Cardiac muscle cell (in vitro differentiated cells and primary cell): ENCODE measurements around the gene HSD3B7. TPM values are rescaled to one million over a fixed set of nuclear protein-coding genes. Genes with fewer than 3 reads are reported as not detected.

Experiments
- DNase-seq, 2 donors: peaks; one replicate each; pipeline versions ENCODE4 v3.0.0 to v3.0.0-alpha.2; 2010 to 2017; ENCODE audit warnings: low read depth in 1 of 2, low spot score in 1 of 2
- H3K27ac ChIP-seq: fragments of 200-600 bp; sonication (generic); 2 replicates; pipeline ENCODE4 v1.5.1; 2016
- H3K27me3 ChIP-seq: fragments of 200-600 bp; sonication (generic); 2 replicates; pipeline ENCODE4 v1.6.0; 2016; ENCODE audit warnings: control low read depth
- H3K36me3 ChIP-seq: fragments of 200-600 bp; sonication (generic); 2 replicates; pipeline ENCODE4 v1.5.1; 2016; ENCODE audit warnings: control low read depth
- H3K4me1 ChIP-seq: fragments of 200-600 bp; sonication (generic); 2 replicates; pipeline ENCODE4 v1.8.1; 2017; ENCODE audit warnings: low read depth, mild to moderate bottlenecking, mixed run types
- H3K4me3 ChIP-seq: fragments of 200-600 bp; sonication (generic); 2 replicates; pipeline ENCODE4 v1.5.1; 2016; ENCODE audit warnings: mild to moderate bottlenecking
- H3K9me3 ChIP-seq: fragments of 200-600 bp; sonication (generic); 2 replicates; pipeline ENCODE4 v1.5.1; 2017; ENCODE audit warnings: low read depth, mild to moderate bottlenecking, control low read depth
- CTCF ChIP-seq: IDR thresholded peaks from 2 replicates; pipeline ENCODE4 v1.5.1; 2012; ENCODE audit warnings: low read depth, mild to moderate bottlenecking, low read length
- polyA plus RNA-seq: library from polyadenylated mRNA; unstranded; fragments of >200 nt; fragmentation: Nextera tagmentation; extraction: Ambion mirVana; gene quantifications from 2 replicates; pipeline ENCODE4 v1.2.1, GENCODE V29; 2016
- total RNA-seq: library from RNA; depleted of rRNA; stranded (reverse); fragments of >200 nt; gene quantifications from 2 replicates; pipeline ENCODE4 v1.2.3, GENCODE V29; 2016

The HSD3B7 gene
- total and polyA plus RNA-seq, 2 experiments from 2014 or later = 5.8 to 8.5 TPM

- Histone ChIP-seq H3K27ac (no peak overlapping the region), H3K4me1 (peaks cover 6% of the 10 kb centered on the region), H3K36me3 (no peaks in the 10 kb centered on the region), H3K9me3 (no peaks in the 10 kb centered on the region), H3K4me3 (no peak overlapping the region), H3K27me3 (no peaks in the 10 kb centered on the region)
- TF ChIP-seq CTCF = no peak
- DNase-seq = no peak
These were observed 21.0 kb downstream of the HSD3B7 start for GRCh38 chr16:31006086-31006385.

GRCh38 chr16:31006589-31006988, 21.6 kb downstream of the HSD3B7 start:
- Histone ChIP-seq H3K27me3 (no peaks in the 10 kb centered on the region), H3K4me3 (no peak overlapping the region), H3K36me3 (no peaks in the 10 kb centered on the region), H3K9me3 (no peaks in the 10 kb centered on the region), H3K4me1 (peaks cover 6% of the 10 kb centered on the region), H3K27ac (no peak overlapping the region)
- no peak for TF ChIP-seq CTCF
- DNase-seq = no peak

GRCh38 chr16:31007684-31008083, 22.7 kb downstream of the HSD3B7 start:
- no peak for DNase-seq
- no peak overlapping the region for H3K4me3 ChIP-seq
- H3K27me3 ChIP-seq = peaks cover 9% of the 10 kb centered on the region
- H3K36me3 ChIP-seq = no peaks in the 10 kb centered on the region
- H3K27ac ChIP-seq = no peak overlapping the region
- no peak for TF ChIP-seq CTCF
- no peaks in the 10 kb centered on the region for H3K9me3 ChIP-seq
- H3K4me1 ChIP-seq = no peaks in the 10 kb centered on the region

- DNase-seq = no peak
- no peaks in the 10 kb centered on the region for H3K36me3 ChIP-seq
- no peak for TF ChIP-seq CTCF
- H3K27me3 ChIP-seq = peaks cover 11% of the 10 kb centered on the region
- no peak overlapping the region for H3K27ac ChIP-seq
- H3K4me3 ChIP-seq = no peak overlapping the region
- no peaks in the 10 kb centered on the region for H3K9me3 ChIP-seq
- H3K4me1 ChIP-seq = no peaks in the 10 kb centered on the region
These were observed 23.1 kb downstream of the HSD3B7 start for GRCh38 chr16:31008149-31008548.

- no peaks in the 10 kb centered on the region for H3K9me3 ChIP-seq
- H3K27ac ChIP-seq = no peak overlapping the region
- peaks cover 11% of the 10 kb centered on the region for H3K27me3 ChIP-seq
- no peak for TF ChIP-seq CTCF
- no peak overlapping the region for H3K4me3 ChIP-seq
- no peaks in the 10 kb centered on the region for H3K4me1 ChIP-seq
- no peak for DNase-seq
- no peaks in the 10 kb centered on the region for H3K36me3 ChIP-seq
These were observed 23.5 kb downstream of the HSD3B7 start for GRCh38 chr16:31008551-31008950.

- no peak overlapping the region for H3K4me3 ChIP-seq
- no peak for DNase-seq
- no peaks in the 10 kb centered on the region for H3K9me3 ChIP-seq
- no peak for TF ChIP-seq CTCF
- no peaks in the 10 kb centered on the region for H3K36me3 ChIP-seq
- peaks cover 11% of the 10 kb centered on the region for H3K27me3 ChIP-seq
- H3K4me1 ChIP-seq = no peaks in the 10 kb centered on the region
- no peak overlapping the region for H3K27ac ChIP-seq
These were observed 24.1 kb downstream of the HSD3B7 start for GRCh38 chr16:31009120-31009519.
